Ectodermal cell (in vitro differentiated cells): ENCODE data around the gene CXCR1.

Source experiments
- H3K27ac ChIP-seq: 2 replicates; pipeline ENCODE4 v1.7.0; 2013; ENCODE audit warnings: mild to moderate bottlenecking, low read depth, low read length; ENCODE audit not compliant: insufficient read depth, poor library complexity, severe bottlenecking
- H3K27me3 ChIP-seq: 2 replicates; pipeline ENCODE4 v1.7.0; 2013; ENCODE audit warnings: mild to moderate bottlenecking, low read length; ENCODE audit not compliant: insufficient read depth, control insufficient read depth, poor library complexity, severe bottlenecking
- H3K36me3 ChIP-seq: one replicate; pipeline ENCODE4 v1.7.0; 2013; ENCODE audit warnings: low read length; ENCODE audit not compliant: control insufficient read depth, insufficient read depth
- H3K4me1 ChIP-seq: one replicate; pipeline ENCODE4 v1.7.0; 2013; ENCODE audit warnings: low read length; ENCODE audit not compliant: control insufficient read depth, insufficient read depth
- H3K4me3 ChIP-seq: 2 replicates; pipeline ENCODE4 v1.7.0; 2013; ENCODE audit warnings: low read depth, low read length, control low read depth; ENCODE audit not compliant: insufficient read depth
- H3K9me3 ChIP-seq: 2 replicates; pipeline ENCODE4 v1.7.0; 2013; ENCODE audit warnings: mild to moderate bottlenecking, low read length, moderate library complexity; ENCODE audit not compliant: control insufficient read depth
- WGBS, 2 experiments: methylation state at CpG; one replicate each; pipeline ENCODE4 v1.1.7; 2013; ENCODE audit warnings: missing lambda C conversion rate in 2 of 2; 5-methylcytosine and 5-hydroxymethylcytosine counted together

Gene CXCR1

GRCh38 chr2:218168635-218169462, 2.1 kb upstream of the CXCR1 start:
- 53 to 55% methylated on average over 9 of the region's 9 CpGs for WGBS, 2 experiments
- Histone ChIP-seq H3K27me3 (no peaks in the 10 kb centered on the region), H3K27ac (no peak overlapping the region), H3K9me3 (no peaks in the 10 kb centered on the region), H3K36me3 (no peaks in the 10 kb centered on the region), H3K4me3 (no peak overlapping the region), H3K4me1 (no peaks in the 10 kb centered on the region)

- Histone ChIP-seq H3K9me3 (no peaks in the 10 kb centered on the region), H3K4me3 (no peak overlapping the region), H3K4me1 (no peaks in the 10 kb centered on the region), H3K36me3 (no peaks in the 10 kb centered on the region), H3K27ac (no peak overlapping the region), H3K27me3 (no peaks in the 10 kb centered on the region)
- WGBS, 2 experiments: 89 to 97% methylated on average over 1 of the region's 1 CpG
Measured at GRCh38 chr2:218168016-218168415, 1.3 kb upstream of the CXCR1 start.

- Histone ChIP-seq H3K4me1 (no peaks in the 10 kb centered on the region), H3K4me3 (no peak overlapping the region), H3K9me3 (no peaks in the 10 kb centered on the region), H3K36me3 (no peaks in the 10 kb centered on the region), H3K27ac (no peak overlapping the region), H3K27me3 (no peaks in the 10 kb centered on the region)
- WGBS, 2 experiments: 90 to 92% methylated on average over 1 of the region's 1 CpG
Measured at GRCh38 chr2:218162814-218163213, 3.9 kb downstream of the CXCR1 start.

- Histone ChIP-seq H3K27me3 (no peaks in the 10 kb centered on the region), H3K36me3 (no peaks in the 10 kb centered on the region)
- WGBS, 2 experiments: 83 to 92% methylated on average over 2 of the region's 2 CpGs
Measured at GRCh38 chr2:218161644-218162043, 5.1 kb downstream of the CXCR1 start.

GRCh38 chr2:218155953-218156479, 10.7 kb downstream of the CXCR1 start:
- WGBS, 2 experiments: 89 to 95% methylated on average over 7 of the region's 7 CpGs
- Histone ChIP-seq H3K9me3 (no peaks in the 10 kb centered on the region), H3K36me3 (no peaks in the 10 kb centered on the region), H3K27me3 (no peaks in the 10 kb centered on the region), H3K4me3 (no peak overlapping the region), H3K4me1 (no peaks in the 10 kb centered on the region), H3K27ac (no peak overlapping the region)

More at GRCh38 chr2:218161644-218162043, 5.1 kb downstream of the CXCR1 start:
- Histone ChIP-seq H3K9me3 (no peaks in the 10 kb centered on the region), H3K27ac (no peak overlapping the region), H3K4me3 (no peak overlapping the region), H3K4me1 (no peaks in the 10 kb centered on the region)

- no peaks in the 10 kb centered on the region for H3K27me3 ChIP-seq
Measured at GRCh38 chr2:218152777-218153176, 14.0 kb downstream of the CXCR1 start.

GRCh38 chr2:218152172-218152571, 14.6 kb downstream of the CXCR1 start:
- Histone ChIP-seq H3K27me3 (no peaks in the 10 kb centered on the region), H3K27ac (no peak overlapping the region)
- WGBS, 2 experiments: 95% methylated on average over 8 of the region's 8 CpGs

More at GRCh38 chr2:218152777-218153176, 14.0 kb downstream of the CXCR1 start:
- no peaks in the 10 kb centered on the region for H3K4me1 ChIP-seq
- H3K4me3 ChIP-seq: no peak overlapping the region
- H3K36me3 ChIP-seq: no peaks in the 10 kb centered on the region
- no peak overlapping the region for H3K27ac ChIP-seq
- WGBS, 2 experiments: 67 to 81% methylated on average over 1 of the region's 1 CpG
- no peaks in the 10 kb centered on the region for H3K9me3 ChIP-seq

GRCh38 chr2:218149848-218150440, 16.8 kb downstream of the CXCR1 start:
- Histone ChIP-seq H3K4me3 (no peak overlapping the region), H3K27ac (no peak overlapping the region), H3K36me3 (no peaks in the 10 kb centered on the region), H3K4me1 (no peaks in the 10 kb centered on the region), H3K9me3 (no peaks in the 10 kb centered on the region), H3K27me3 (no peaks in the 10 kb centered on the region)
- 87 to 93% methylated on average over 5 of the region's 5 CpGs for WGBS, 2 experiments

More at GRCh38 chr2:218152172-218152571, 14.6 kb downstream of the CXCR1 start:
- no peak overlapping the region for H3K4me3 ChIP-seq
- no peaks in the 10 kb centered on the region for H3K4me1 ChIP-seq
- no peaks in the 10 kb centered on the region for H3K9me3 ChIP-seq
- no peaks in the 10 kb centered on the region for H3K36me3 ChIP-seq

GRCh38 chr2:218149098-218149497, 17.7 kb downstream of the CXCR1 start:
- Histone ChIP-seq H3K9me3 (no peaks in the 10 kb centered on the region), H3K4me3 (no peak overlapping the region), H3K4me1 (no peaks in the 10 kb centered on the region), H3K27ac (no peak overlapping the region), H3K27me3 (no peaks in the 10 kb centered on the region), H3K36me3 (no peaks in the 10 kb centered on the region)
- 71 to 72% methylated on average over 5 of the region's 5 CpGs for WGBS, 2 experiments

GRCh38 chr2:218146056-218146455, 20.7 kb downstream of the CXCR1 start:
- no peak overlapping the region for H3K4me3 ChIP-seq
- H3K4me1 ChIP-seq: no peaks in the 10 kb centered on the region
- no peaks in the 10 kb centered on the region for H3K36me3 ChIP-seq
- H3K9me3 ChIP-seq: no peaks in the 10 kb centered on the region
- H3K27me3 ChIP-seq: no peaks in the 10 kb centered on the region
- no peak overlapping the region for H3K27ac ChIP-seq
